Kidney (tissue), 14 donors: ENCODE measurements around the gene EP400. TPM values are rescaled to one million over a fixed set of nuclear protein-coding genes. Genes with fewer than 3 reads are reported as not detected.

Experiments
- DNase-seq, 5 donors: peaks; one replicate each; pipeline ENCODE4 v3.0.0-alpha.2; 2013 to 2020
- FAIRE-seq: peaks from 2 replicates; lab custom pipeline; 2012; peaks lifted over from hg19 to GRCh38; lab: Jason Lieb, UNC
- H3K27ac ChIP-seq, 2 donors: one replicate each; pipeline ENCODE4 v1.7.0; 2013; ENCODE audit warnings: low read depth in 2 of 2, low read length in 2 of 2, inconsistent platforms in 1 of 2
- H3K27me3 ChIP-seq: one replicate; pipeline ENCODE4 v1.7.1; 2013; ENCODE audit warnings: low read length, inconsistent platforms; ENCODE audit not compliant: control insufficient read depth, insufficient read depth
- H3K36me3 ChIP-seq, 3 donors: one replicate each; pipeline versions ENCODE4 v1.7.0 to v1.7.1; 2013; ENCODE audit warnings: low read length in 3 of 3, control low read depth in 1 of 3, inconsistent platforms in 1 of 3; ENCODE audit not compliant: insufficient read depth in 3 of 3, control insufficient read depth in 2 of 3
- H3K4me1 ChIP-seq, 3 donors: one replicate each; pipeline versions ENCODE4 v1.7.0 to v1.7.1; 2013; ENCODE audit warnings: low read length in 3 of 3, inconsistent platforms in 1 of 3, low read depth in 1 of 3; ENCODE audit not compliant: control insufficient read depth in 2 of 3, insufficient read depth in 2 of 3
- H3K4me3 ChIP-seq, 3 donors: one replicate each; pipeline versions ENCODE4 v1.7.0 to v1.8.1; 2013; ENCODE audit warnings: low read length in 3 of 3, control low read depth in 1 of 3, inconsistent platforms in 1 of 3
- H3K9ac ChIP-seq, 3 donors: one replicate each; pipeline versions ENCODE4 v1.7.0 to v1.7.1; 2013; ENCODE audit warnings: low read length in 3 of 3, control low read depth in 1 of 3, inconsistent platforms in 1 of 3
- H3K9me3 ChIP-seq, 3 donors: one replicate each; pipeline versions ENCODE4 v1.7.0 to v1.7.1; 2013; ENCODE audit warnings: low read length in 3 of 3, control low read depth in 1 of 3, inconsistent platforms in 1 of 3; ENCODE audit not compliant: control insufficient read depth in 2 of 3, insufficient read depth in 1 of 3
- intact Hi-C: fragments of 100-400 bp; cut with DNase I; formaldehyde crosslinking; loops from one replicate; pipeline ENCODE4 v1.11.1; 2022
- polyA plus RNA-seq: library from polyadenylated mRNA; stranded (reverse); fragments of 350-450 nt; fragmentation: Illumina TruSeq; extraction: RNeasy Lipid Tissue Mini Kit (QIAGEN cat#74804); gene quantifications from one replicate; pipeline ENCODE4 v1.2.3, GENCODE V29; 2014; ENCODE audit warnings: low read depth, low replicate concordance; ENCODE audit not compliant: insufficient read depth
- total RNA-seq: library from RNA; stranded (reverse); fragmentation: NEBNext Ultra II Directional; extraction: Animal tissue kit (Norgen Biotek cat#: 25700); gene quantifications from one replicate; pipeline ENCODE4 v1.2.1, GENCODE V29; 2021
- TF ChIP-seq, protein P1 (sequence below): IDR thresholded peaks from 3 replicates; pipeline ENCODE4 v1.5.1; 2012; ENCODE audit warnings: mild to moderate bottlenecking, moderate library complexity, borderline replicate concordance; ENCODE audit not compliant: insufficient read depth; ENCODE audit errors: extremely low read depth
- donor health status: control.
- donor health status: control.
- donor health status: control.
- donor health status: control.
- donor health status: control.
- donor health status: DM: yes; HTN: yes; CAD: no.
- donor health status: Normal renal cell carcinoma (clear cell type).

Gene EP400
- total and polyA plus RNA-seq, 2 donors from 2014 or later: 7.5 to 44.7 TPM

DNA sequence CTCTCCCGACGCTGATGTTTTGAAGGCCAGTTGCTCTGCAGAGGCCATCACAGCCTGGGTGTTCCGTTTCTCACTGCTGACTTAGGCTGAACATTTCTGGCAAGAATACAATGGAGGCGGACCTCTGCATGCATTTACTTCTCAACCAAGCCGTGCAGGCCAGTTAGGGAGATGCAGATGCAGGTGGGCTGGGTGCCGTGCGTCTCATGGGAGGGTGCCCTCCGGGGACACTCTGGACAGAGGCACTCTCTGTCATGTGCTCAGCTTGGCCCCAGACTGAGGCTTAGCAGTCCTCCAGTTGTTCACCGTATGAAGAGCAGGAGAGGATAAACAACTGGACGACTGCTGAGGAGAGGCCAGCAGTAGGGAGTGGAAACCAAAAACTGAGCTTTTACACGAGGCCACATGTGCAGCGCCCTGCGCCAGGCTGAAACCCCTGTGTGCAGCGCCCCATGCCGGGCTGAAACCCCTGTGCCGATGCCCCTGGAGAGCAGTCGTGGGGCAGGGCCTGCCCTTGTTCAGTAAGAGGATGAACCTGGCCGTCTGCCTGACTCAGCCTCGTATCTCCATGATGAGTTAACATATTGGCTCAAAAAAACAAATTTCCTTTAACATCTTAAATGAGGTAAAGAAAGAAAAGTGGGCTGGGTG is 162.0 kb downstream of the EP400 start:
- Histone ChIP-seq H3K4me3 (no peak overlapping the region), H3K9me3 (no peaks in the 10 kb centered on the region), H3K9ac (no peak overlapping the region), H3K27me3 (no peaks in the 10 kb centered on the region), H3K4me1 (no peaks in the 10 kb centered on the region), H3K36me3 (peaks cover 4 to 30% (median 10%) of the 10 kb centered on the region in 3 donors), H3K27ac (no peak overlapping the region)
- intact Hi-C loops: no loop called here
- TF ChIP-seq, protein P1, sequence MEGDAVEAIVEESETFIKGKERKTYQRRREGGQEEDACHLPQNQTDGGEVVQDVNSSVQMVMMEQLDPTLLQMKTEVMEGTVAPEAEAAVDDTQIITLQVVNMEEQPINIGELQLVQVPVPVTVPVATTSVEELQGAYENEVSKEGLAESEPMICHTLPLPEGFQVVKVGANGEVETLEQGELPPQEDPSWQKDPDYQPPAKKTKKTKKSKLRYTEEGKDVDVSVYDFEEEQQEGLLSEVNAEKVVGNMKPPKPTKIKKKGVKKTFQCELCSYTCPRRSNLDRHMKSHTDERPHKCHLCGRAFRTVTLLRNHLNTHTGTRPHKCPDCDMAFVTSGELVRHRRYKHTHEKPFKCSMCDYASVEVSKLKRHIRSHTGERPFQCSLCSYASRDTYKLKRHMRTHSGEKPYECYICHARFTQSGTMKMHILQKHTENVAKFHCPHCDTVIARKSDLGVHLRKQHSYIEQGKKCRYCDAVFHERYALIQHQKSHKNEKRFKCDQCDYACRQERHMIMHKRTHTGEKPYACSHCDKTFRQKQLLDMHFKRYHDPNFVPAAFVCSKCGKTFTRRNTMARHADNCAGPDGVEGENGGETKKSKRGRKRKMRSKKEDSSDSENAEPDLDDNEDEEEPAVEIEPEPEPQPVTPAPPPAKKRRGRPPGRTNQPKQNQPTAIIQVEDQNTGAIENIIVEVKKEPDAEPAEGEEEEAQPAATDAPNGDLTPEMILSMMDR: no peak
- no peak for DNase-seq
- no peak for FAIRE-seq

GRCh38 chr12:132114667-132115066 is 164.9 kb downstream of the EP400 start:
- H3K27ac ChIP-seq: no peak overlapping the region
- DNase-seq (no peak), FAIRE-seq (no peak)
- TF ChIP-seq, protein P1: no peak
- H3K36me3 ChIP-seq: peaks cover 4 to 29% (median 10%) of the 10 kb centered on the region in 3 donors
- intact Hi-C loops: no loop called here
- H3K9ac ChIP-seq: no peak overlapping the region
- no peaks in the 10 kb centered on the region for H3K27me3 ChIP-seq
- H3K4me1 ChIP-seq: no peaks in the 10 kb centered on the region
- H3K4me3 ChIP-seq: no peak overlapping the region
- H3K9me3 ChIP-seq: no peaks in the 10 kb centered on the region

DNA sequence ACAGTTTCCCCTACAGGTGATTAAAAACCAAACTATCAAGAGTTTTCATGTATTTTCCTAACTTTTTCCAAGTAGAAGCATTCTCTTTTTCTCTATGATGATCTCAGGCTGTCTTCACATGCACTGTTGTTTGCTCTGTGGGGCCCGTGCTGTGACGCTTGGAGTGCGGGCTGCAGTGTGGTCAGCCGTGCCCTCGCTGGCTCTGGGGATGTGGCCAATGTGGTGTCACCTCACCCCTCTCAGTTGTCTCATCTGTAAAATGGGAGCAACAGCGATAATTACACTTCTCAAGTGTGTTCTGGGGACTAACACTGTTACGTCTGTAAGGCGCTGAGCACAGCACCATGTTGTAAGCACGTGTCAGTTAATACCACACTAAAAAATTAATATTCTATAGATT is 165.8 kb downstream of the EP400 start:
- FAIRE-seq: no peak
- Histone ChIP-seq H3K9ac (no peak overlapping the region), H3K27ac (no peak overlapping the region), H3K4me1 (no peaks in the 10 kb centered on the region), H3K9me3 (no peaks in the 10 kb centered on the region), H3K27me3 (no peaks in the 10 kb centered on the region), H3K36me3 (peaks cover 2 to 25% (median 12%) of the 10 kb centered on the region in 3 donors), H3K4me3 (no peak overlapping the region)
- TF ChIP-seq, protein P1: no peak
- no peak for DNase-seq
- intact Hi-C loops: no loop called here
